ENCODE measurements around the gene HTRA3. TPM values are rescaled to one million over a fixed set of nuclear protein-coding genes. Genes with fewer than 3 reads are reported as not detected.
A peak's percentile ranks its signal among the peaks of the same experiment; 100 is the strongest.

Gene HTRA3
- total and polyA plus RNA-seq, 10 donors, result 0.26 to 5.5 (median 2.5) TPM

- intact Hi-C loops (cut with DNase I; ENCODE audit: low total_unique reads), result no loop called here
Observed at GRCh38 chr4:8318509-8318908, 49.0 kb downstream of the HTRA3 start.

GRCh38 chr4:8319061-8319460, 49.5 kb downstream of the HTRA3 start:
- DNase-seq, result peak; percentile 31
- Histone ChIP-seq H3K4me1 (peaks cover 0 to 30% (median 11%) of the 10 kb centered on the region in 6 donors), H3K36me3 (no peaks in the 10 kb centered on the region), H3K27ac (peak overlapping the region in 5 of 8 donors; percentile 30 to 46 (median 45)), H3K27me3 (replicated peaks in 1 of 7) (peaks cover 0 to 7% (median 0%) of the 10 kb centered on the region in 7 donors), H3K4me3 (no peak overlapping the region), H3K9me3 (peaks cover 0 to 7% (median 0%) of the 10 kb centered on the region in 8 donors)
- TF ChIP-seq POLR2AphosphoS5 (IDR thresholded peaks at IDR 0.05) (no peak), POLR2A (IDR thresholded peaks at IDR 0.05) (no peak), CTCF (IDR thresholded peaks at IDR 0.05 in 8 of 11, conservative IDR thresholded peaks at IDR 0.05 in 3 of 11) (no peak)
- intact Hi-C loops (cut with DNase I; ENCODE audit: low total_unique reads), result no loop called here
- WGBS, 5 donors, result 75 to 91% (median 88%) methylated on average over 6 of the region's 6 CpGs

More at GRCh38 chr4:8318509-8318908, 49.0 kb downstream of the HTRA3 start:
- Histone ChIP-seq H3K9me3 (peaks cover 0 to 1% (median 0%) of the 10 kb centered on the region in 8 donors), H3K36me3 (no peaks in the 10 kb centered on the region), H3K4me3 (no peak overlapping the region), H3K27me3 (replicated peaks in 1 of 7) (peaks cover 0 to 7% (median 0%) of the 10 kb centered on the region in 7 donors), H3K4me1 (peaks cover 0 to 30% (median 11%) of the 10 kb centered on the region in 6 donors), H3K27ac (no peak overlapping the region)
- 92 to 97% (median 92%) methylated on average over 7 of the region's 7 CpGs for WGBS, 5 donors
- no peak for TF ChIP-seq CTCF (IDR thresholded peaks at IDR 0.05 in 8 of 11, conservative IDR thresholded peaks at IDR 0.05 in 3 of 11)
- TF ChIP-seq POLR2A (IDR thresholded peaks at IDR 0.05), result no peak
- no peak for TF ChIP-seq POLR2AphosphoS5 (IDR thresholded peaks at IDR 0.05)
- peak; percentile 21 for DNase-seq

GRCh38 chr4:8319731-8320385, 50.3 kb downstream of the HTRA3 start:
- WGBS, 5 donors, result 47 to 56% (median 53%) methylated on average over 13 of the region's 13 CpGs
- intact Hi-C loops (cut with DNase I; ENCODE audit: low total_unique reads), result no loop called here
- Histone ChIP-seq H3K27me3 (replicated peaks in 1 of 7) (peaks cover 0 to 7% (median 0%) of the 10 kb centered on the region in 7 donors), H3K4me1 (peaks cover 0 to 30% (median 11%) of the 10 kb centered on the region in 6 donors), H3K4me3 (no peak overlapping the region), H3K27ac (peak overlapping the region in 6 of 8 donors; percentile 31 to 61 (median 46)), H3K9me3 (peaks cover 0 to 7% (median 0%) of the 10 kb centered on the region in 8 donors), H3K36me3 (no peaks in the 10 kb centered on the region)
- peak; percentile 79 for DNase-seq
- TF ChIP-seq POLR2AphosphoS5 (IDR thresholded peaks at IDR 0.05) (peak in 2 of 3 donors; percentile 54 to 75), CTCF (IDR thresholded peaks at IDR 0.05 in 8 of 11, conservative IDR thresholded peaks at IDR 0.05 in 3 of 11) (no peak)

DNA sequence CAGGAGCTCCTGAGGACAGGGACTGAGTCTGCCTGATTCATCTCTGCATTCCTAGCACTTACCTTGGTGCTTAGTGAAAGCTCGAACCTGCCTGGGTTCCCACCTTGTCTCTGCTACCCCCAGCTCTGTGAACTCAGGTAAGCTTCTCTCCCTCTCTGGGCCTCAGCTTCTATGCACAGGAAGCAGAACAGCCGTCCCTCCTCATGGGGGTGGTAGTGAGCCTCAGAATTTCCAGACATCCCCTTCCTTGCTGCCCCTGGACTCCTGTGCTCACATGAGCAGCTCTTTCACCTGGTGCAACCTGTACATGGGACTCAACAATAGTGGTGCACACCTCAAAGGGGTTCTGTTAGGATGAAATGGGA, 50.8 kb downstream of the HTRA3 start:
- no peak for TF ChIP-seq POLR2A (IDR thresholded peaks at IDR 0.05)
- TF ChIP-seq POLR2AphosphoS5 (IDR thresholded peaks at IDR 0.05), result no peak
- no peak for TF ChIP-seq CTCF (IDR thresholded peaks at IDR 0.05 in 8 of 11, conservative IDR thresholded peaks at IDR 0.05 in 3 of 11)
- intact Hi-C loops (cut with DNase I; ENCODE audit: low total_unique reads), result no loop called here
- DNase-seq, result no peak
- Histone ChIP-seq H3K27ac (peak overlapping the region in 6 of 8 donors; percentile 11 to 61 (median 44)), H3K4me3 (no peak overlapping the region), H3K4me1 (peaks cover 0 to 28% (median 8%) of the 10 kb centered on the region in 6 donors), H3K36me3 (no peaks in the 10 kb centered on the region), H3K9me3 (peaks cover 0 to 7% (median 0%) of the 10 kb centered on the region in 8 donors), H3K27me3 (replicated peaks in 1 of 7) (peaks cover 0 to 5% (median 0%) of the 10 kb centered on the region in 7 donors)
- WGBS, 5 donors, result 55 to 80% (median 71%) methylated on average over 2 of the region's 2 CpGs
